Stimulated activated CD4-positive, alpha-beta T cell treated with anti-CD3 and anti-CD28 coated beads, Interleukin-4, amount 100 ng/mL, for 4 hours (primary cell): Measurements from ENCODE around the gene CA10.

Experiments
- DNase-seq, 2 experiments: peaks; one replicate each; pipeline ENCODE4 v3.0.0-alpha.2; 2020

Gene CA10

GRCh38 chr17:51709694-51710633 is 448.6 kb downstream of the CA10 start:
- no peak for DNase-seq

GRCh38 chr17:51707216-51707615 is 451.3 kb downstream of the CA10 start:
- no peak for DNase-seq

DNA sequence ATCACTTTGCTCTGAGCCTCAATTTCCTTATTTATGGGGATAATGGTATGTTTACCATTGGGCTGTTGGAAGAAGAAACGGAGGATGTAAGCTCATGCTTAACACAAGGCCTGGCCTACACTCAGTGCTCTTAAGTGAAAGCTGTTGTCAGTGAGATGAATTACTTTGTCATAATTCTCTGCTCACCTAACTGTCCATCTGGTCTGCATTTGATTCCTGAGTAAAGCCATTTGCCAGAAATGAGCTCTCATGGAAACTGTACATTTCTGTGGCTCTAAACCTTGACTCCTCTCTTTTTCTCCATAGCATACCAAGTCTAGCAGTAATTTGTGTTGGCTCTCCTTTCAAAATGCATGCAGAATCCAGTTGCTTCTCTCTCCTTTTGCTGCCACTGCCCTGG is 452.4 kb downstream of the CA10 start:
- DNase-seq: no peak

DNA sequence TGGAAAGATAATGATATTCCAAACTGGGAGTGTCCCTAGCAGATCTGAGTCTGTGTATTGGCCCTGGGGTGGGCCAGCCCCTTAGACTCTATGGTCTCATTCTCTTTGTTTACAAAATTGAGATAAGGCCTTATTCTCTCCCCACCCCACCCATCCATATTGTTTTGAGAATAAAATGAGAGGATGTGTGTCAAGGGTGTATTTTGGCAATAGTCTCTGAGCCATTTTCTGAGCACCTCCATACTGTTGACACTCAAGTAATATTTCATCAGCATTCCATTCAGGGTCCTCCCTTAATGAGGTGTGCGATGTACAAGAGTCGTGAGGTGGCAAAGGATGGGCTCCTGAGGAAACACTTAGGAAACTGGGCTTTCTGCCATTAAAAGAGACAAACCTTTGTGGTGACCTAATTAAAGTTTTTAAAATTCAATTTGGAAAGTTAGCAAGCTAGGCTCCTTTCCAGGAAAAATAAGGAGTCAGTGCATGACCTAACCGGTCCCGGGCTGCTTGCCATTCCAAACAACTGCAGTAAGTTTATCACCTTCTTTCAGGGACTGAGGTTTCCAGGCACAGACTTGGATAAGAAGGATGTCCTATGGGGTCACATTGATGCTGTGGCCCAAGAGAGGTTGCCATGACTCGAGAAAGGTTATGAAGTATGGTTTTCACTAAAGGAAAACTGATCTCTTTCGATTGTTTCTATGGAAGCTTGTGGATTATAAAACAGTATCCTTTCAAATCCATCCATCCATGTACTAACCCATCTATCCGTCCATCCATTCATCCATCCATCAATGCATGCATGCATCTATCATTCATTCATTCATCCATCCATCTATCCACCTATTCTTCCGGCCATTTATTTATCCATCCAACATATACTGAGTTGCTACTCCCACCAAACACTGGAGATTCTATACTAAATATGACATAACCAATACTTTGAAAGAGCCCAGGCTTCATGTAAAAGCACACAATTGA is 454.9 kb downstream of the CA10 start:
- DNase-seq: no peak

DNA sequence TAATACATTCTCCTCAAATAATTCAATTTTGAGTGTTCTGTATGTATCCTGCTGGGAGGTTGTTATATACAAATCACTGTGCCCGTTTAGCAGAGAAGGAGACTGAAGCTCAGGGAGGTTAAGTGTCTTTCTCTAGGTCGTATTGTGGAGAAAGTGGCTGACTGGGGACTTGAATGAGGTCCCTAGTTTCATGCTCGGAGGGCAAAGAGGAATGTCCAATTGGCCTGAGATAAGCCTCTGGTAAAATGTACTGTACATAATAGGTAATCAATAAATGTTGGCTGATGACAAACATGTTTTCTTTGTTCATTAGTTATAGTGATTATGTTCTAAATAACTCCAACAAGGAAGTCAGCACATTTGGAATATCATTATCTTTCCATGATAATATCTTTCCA is 455.6 kb downstream of the CA10 start:
- no peak for DNase-seq

DNA sequence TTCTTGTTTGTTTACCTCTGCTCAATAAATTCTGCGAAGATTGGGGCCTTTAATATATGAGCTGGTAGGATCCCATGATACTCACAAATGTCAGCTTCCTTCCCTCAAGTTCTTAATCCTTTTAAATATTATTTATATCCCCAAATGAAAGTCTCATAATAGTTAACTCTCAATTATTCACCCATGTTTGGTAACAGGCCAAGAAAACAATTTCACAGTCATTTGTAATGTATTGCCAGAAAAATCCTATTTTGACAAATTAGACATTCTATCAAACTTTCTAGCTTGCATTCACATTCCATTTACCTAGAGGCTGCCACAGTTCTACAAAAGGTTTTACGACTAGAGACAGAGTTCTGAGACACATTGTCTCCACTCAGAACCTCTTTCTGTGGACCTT is 457.0 kb downstream of the CA10 start:
- DNase-seq: no peak

GRCh38 chr17:51700011-51700760 is 458.3 kb downstream of the CA10 start:
- DNase-seq: no peak

DNA sequence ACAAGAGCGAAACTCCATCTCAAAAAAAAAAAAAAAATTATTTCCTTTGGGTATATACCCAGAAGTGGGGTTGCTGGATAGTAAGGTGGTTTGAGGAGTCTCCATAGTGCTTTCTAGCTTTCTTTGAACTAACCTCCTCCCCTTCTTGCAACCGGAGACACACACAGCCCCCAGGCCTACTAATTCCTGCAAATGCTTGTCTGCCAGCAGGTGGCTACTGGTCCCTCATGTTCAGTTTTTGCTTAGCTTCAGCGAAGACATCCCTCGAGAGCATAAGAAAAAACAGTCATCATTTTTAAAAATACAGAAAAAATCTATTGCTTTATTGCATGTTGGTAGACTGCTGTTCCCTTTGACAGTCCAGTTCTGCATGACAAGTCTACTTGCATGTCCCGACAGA is 459.2 kb downstream of the CA10 start:
- DNase-seq: no peak

DNA sequence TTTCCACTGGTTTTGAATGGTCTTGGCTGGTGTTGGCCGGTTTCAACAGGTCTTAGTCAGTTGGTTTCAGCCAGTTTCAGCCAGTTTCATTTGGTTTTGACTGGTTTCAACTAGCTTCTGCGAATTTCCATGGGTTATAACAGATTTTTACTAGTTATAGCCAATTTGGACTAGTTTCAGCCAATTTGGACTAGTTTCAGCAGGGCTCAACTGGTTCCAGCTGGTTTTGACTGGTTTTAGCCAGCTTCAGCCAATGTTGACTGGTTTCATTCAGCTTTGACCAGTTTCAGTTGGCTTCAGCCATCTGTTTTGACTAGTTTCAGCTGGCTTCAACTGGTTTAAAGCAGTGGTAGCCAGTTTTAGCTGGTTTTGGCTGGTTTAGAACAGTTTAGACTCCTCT is 465.6 kb downstream of the CA10 start:
- DNase-seq: no peak

DNA sequence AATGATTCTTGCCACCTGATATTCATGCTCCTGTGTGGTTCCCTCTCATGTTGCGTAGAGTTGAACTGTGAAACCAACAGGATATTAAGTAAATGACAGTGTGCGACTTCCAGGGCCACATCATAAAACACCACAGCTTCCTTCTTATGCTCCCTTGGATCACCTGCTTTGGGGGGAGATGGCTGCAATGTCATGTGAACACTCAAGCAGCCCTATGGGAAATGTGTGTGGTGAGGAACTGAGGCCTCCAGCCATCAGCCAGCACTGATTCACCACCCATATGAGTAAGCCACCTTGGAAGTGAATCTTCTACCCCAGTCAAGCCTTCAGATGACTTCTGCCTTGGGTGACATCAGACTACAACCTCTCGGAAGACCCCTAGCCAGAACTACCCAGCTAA is 470.6 kb downstream of the CA10 start:
- DNase-seq: no peak

DNA sequence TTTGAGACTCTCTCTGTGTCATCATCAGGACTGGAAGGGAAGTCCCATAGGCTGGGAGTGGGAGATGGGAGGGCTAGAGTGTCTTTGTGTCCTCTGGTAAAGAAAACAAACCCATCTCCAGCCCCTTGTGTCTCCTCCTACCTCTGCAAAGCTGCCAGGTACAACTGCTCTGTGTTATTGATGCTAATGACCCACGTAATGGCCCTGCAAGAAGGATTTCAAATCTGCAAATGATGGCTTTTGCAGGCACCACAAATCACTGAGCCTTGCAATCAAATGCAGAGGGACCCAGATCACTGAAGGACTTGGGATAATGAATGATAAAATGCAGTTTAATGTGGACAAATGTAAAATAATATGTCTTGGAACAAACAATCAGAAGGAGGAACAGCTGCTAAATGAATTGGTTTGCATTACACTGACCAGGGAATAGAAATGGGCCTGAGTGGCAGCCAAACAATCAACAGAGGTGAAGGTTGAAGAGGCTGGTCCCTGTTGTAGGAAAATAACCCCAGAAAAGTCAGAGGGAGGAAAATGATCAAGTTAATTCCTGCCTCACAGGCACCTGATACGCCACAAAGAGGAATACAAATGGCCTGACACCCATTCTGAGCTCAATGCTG is 473.1 kb downstream of the CA10 start:
- no peak for DNase-seq

GRCh38 chr17:51684214-51684613 is 474.3 kb downstream of the CA10 start:
- DNase-seq: no peak

- DNase-seq: no peak
Measured at GRCh38 chr17:51683291-51683690, 475.2 kb downstream of the CA10 start.

- no peak for DNase-seq
Measured at GRCh38 chr17:51682115-51682514, 476.4 kb downstream of the CA10 start.

DNA sequence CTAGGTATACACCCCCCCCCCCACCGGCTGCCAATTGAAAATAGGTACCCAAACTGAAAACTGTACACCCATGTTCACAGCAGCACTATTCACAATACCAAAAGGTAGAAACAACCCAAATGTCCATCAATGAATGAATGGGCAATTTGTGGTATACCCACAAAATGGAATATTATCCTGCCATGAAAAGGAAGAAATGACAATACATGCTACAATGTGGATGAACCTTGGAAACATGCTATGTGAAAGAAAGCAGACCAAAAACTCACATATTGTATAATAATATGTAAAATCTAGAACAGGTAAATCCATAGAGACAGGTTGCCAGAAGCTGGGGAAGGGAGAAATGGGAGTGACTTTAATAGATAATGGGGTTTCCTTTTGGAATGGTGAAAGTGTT is 480.6 kb downstream of the CA10 start:
- DNase-seq: no peak

DNA sequence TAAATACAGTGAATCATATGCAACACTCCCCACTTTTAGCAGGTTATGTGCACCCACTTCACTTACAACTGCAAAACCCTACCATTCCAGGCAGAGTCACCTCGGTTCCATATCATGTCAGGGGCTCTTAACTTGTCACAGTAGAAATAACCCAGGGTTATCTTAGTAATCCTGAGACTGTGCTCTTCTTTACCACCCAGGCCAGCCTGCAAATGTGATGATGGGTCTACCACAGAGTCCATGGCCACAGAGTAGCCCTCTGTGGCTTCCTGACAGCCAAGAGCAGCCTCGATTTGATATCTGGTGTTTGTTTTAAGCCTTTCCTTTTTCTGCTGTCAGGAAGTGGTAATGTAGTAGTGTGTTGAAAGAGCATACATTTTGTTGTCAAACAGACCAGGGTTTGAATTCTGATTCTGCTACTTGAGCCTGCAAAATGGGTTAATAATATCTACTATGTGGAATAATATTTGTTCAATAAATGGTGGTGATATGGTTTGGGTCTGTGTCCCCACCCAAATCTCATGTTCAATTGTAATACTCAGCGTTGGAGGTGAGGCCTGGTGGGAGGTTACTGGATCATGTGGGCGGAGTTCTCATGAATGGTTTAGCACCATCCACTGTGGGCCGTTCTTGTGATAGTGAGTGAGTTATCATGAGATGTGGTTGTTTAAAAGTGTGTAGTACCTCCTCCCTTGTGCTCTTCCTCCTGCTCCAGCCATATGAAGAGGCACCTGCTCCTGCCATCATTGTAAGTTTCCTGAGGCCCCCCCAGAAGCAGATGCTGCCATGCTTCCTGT is 481.6 kb downstream of the CA10 start:
- no peak for DNase-seq

DNA sequence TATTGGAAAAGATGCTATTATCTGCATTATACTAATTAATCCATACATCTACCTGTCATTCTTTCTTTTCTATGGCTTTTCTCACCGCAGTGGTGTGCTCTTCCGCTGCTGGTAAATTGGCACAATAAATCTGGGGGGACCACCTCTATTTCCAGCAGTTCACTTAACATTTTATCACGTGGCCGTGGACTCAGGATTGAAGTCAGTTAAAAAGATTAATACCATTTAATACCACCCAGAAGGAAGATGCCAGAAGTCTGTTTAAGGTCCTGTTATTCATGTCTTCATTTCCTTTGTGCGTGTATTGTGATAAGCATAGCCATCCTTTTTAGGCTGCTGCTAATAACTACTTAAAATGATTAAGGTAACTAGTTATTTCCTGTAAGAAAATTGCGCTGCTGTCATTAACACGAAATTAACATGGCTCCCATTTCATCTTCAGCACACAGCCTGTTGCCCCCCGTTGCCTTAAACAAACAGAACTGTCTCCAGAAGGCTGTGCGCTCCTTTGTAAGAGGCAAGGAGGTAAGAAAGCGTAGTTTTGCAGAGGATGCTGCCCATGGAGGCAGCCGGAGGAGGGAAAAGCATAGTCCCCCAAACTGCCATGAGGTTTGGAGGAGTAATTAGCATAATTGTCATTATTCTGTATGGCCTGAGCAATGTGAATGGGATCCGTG is 483.8 kb downstream of the CA10 start:
- no peak for DNase-seq

DNA sequence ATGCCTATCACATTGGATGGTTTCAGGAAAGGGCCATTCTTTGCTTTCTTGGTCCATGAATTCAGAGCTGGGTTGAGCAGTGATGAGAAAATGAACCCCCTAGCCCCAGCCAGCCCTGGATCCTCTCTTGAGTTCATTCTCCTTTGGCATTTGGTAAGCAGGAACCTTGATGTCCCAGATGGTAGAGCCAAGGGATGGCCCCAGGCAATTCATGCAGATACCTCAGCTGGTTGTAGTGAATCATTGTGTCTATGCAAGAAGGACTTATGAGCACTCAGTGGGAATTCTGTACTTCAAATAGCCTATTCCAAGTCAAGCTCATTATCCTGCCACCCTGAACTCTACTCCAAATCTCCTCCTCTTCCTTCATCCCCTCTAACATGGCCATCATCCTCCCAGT is 485.4 kb downstream of the CA10 start:
- DNase-seq: no peak

- no peak for DNase-seq
Measured at GRCh38 chr17:51672065-51672464, 486.4 kb downstream of the CA10 start.

DNA sequence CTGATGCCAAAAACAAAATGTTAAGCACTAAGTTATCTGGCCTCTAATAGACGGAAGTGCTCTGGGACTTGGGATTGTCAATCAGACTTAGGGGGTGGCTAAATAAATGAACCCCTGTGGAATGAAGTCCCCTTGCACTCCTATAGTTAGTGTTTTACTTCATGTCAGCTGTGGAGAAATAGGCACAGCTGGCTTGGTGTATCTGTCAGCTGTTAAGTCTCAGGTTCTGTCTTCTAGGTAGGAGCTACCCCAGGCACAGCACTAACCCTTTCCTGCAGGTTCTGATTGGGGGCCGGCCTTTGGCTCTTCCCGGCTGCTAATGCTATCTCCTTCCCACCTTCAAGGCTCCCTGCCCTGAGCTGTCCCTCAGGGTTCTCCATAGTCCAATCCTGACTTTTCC is 487.6 kb downstream of the CA10 start:
- no peak for DNase-seq

- no peak for DNase-seq
Measured at GRCh38 chr17:51668963-51669246, 489.6 kb downstream of the CA10 start.
